ENCODE data around the gene KCNJ10.

Gene KCNJ10

GRCh38 chr1:160024195-160024905, 45.6 kb downstream of the KCNJ10 start:
- no peak for DNase-seq (ENCODE audit: low read depth)

- no peak for DNase-seq (ENCODE audit: low read depth)
These were observed 47.3 kb downstream of the KCNJ10 start for GRCh38 chr1:160022330-160023310.

- DNase-seq (ENCODE audit: low read depth): no peak
These were observed 48.4 kb downstream of the KCNJ10 start for GRCh38 chr1:160021376-160022074.

GRCh38 chr1:160020196-160020595, 49.8 kb downstream of the KCNJ10 start:
- no peak for DNase-seq (ENCODE audit: low read depth)

GRCh38 chr1:160018900-160019299, 51.1 kb downstream of the KCNJ10 start:
- no peak for DNase-seq (ENCODE audit: low read depth)

- DNase-seq (ENCODE audit: low read depth): no peak
These were observed 51.6 kb downstream of the KCNJ10 start for GRCh38 chr1:160018347-160018746.

- DNase-seq (ENCODE audit: low read depth): no peak
These were observed 52.4 kb downstream of the KCNJ10 start for GRCh38 chr1:160017592-160017991.

- no peak for DNase-seq (ENCODE audit: low read depth)
These were observed 58.2 kb downstream of the KCNJ10 start for GRCh38 chr1:160011781-160012180.

- no peak for DNase-seq (ENCODE audit: low read depth)
These were observed 60.2 kb downstream of the KCNJ10 start for GRCh38 chr1:160009801-160010200.

- DNase-seq (ENCODE audit: low read depth): no peak
These were observed 60.9 kb downstream of the KCNJ10 start for GRCh38 chr1:160009081-160009480.

- DNase-seq (ENCODE audit: low read depth): no peak
These were observed 62.3 kb downstream of the KCNJ10 start for GRCh38 chr1:160007577-160008200.

GRCh38 chr1:160006312-160006940, 63.5 kb downstream of the KCNJ10 start:
- peak; percentile 43 for DNase-seq (ENCODE audit: low read depth)

GRCh38 chr1:160005070-160005469, 64.9 kb downstream of the KCNJ10 start:
- no peak for DNase-seq (ENCODE audit: low read depth)

GRCh38 chr1:160004425-160004824, 65.5 kb downstream of the KCNJ10 start:
- DNase-seq (ENCODE audit: low read depth): no peak

GRCh38 chr1:160004001-160004400, 66.0 kb downstream of the KCNJ10 start:
- DNase-seq (ENCODE audit: low read depth): no peak

GRCh38 chr1:160001440-160001839, 68.5 kb downstream of the KCNJ10 start:
- DNase-seq (ENCODE audit: low read depth): no peak

GRCh38 chr1:159999204-159999603, 70.8 kb downstream of the KCNJ10 start:
- no peak for DNase-seq (ENCODE audit: low read depth)

GRCh38 chr1:159996653-159997052, 73.3 kb downstream of the KCNJ10 start:
- DNase-seq (ENCODE audit: low read depth): no peak

GRCh38 chr1:159994896-159995295, 75.1 kb downstream of the KCNJ10 start:
- no peak for DNase-seq (ENCODE audit: low read depth)

- no peak for DNase-seq (ENCODE audit: low read depth)
These were observed 76.0 kb downstream of the KCNJ10 start for GRCh38 chr1:159993911-159994310.

- DNase-seq (ENCODE audit: low read depth): no peak
These were observed 77.8 kb downstream of the KCNJ10 start for GRCh38 chr1:159992161-159992560.

- no peak for DNase-seq (ENCODE audit: low read depth)
These were observed 78.4 kb downstream of the KCNJ10 start for GRCh38 chr1:159991513-159991912.
